ENCODE results near the gene PIP5K1C. TPM values are rescaled to one million over a fixed set of nuclear protein-coding genes. Genes with fewer than 3 reads are reported as not detected.
A peak's percentile ranks its signal among the peaks of the same experiment; 100 is the strongest.
"Not testable (repeated sequence)": the region's sequence is repeated elsewhere in the genome, so short reads cannot be mapped to it uniquely, and the experiment has no call there.

Gene PIP5K1C
- total RNA-seq, 1 donor from 2014 or later = 43.6 TPM

GRCh38 chr19:3668331-3669081 is 31.8 kb downstream of the PIP5K1C start:
- intact Hi-C loops (cut with DNase I) = no loop called here
- H3K36me3 ChIP-seq = peaks cover 27% of the 10 kb centered on the region
- no peaks in the 10 kb centered on the region for H3K9me3 ChIP-seq
- peak overlapping the region; percentile 36 for H3K27ac ChIP-seq
- peaks cover 37% of the 10 kb centered on the region for H3K4me1 ChIP-seq
- no peak for ATAC-seq
- no peak overlapping the region for H3K4me3 ChIP-seq
- TF ChIP-seq CTCF (IDR thresholded peaks at IDR 0.05) = no peak
- no peak for DNase-seq
- no peaks in the 10 kb centered on the region for H3K27me3 ChIP-seq (ENCODE audit: low read depth)

- H3K4me1 ChIP-seq = peaks cover 35% of the 10 kb centered on the region
- no peaks in the 10 kb centered on the region for H3K9me3 ChIP-seq
- H3K27ac ChIP-seq = no peak overlapping the region
- H3K36me3 ChIP-seq = peaks cover 34% of the 10 kb centered on the region
- intact Hi-C loops (cut with DNase I) = no loop called here
- H3K4me3 ChIP-seq = no peak overlapping the region
- ATAC-seq = no peak
- DNase-seq = no peak
- no peaks in the 10 kb centered on the region for H3K27me3 ChIP-seq (ENCODE audit: low read depth)
- no peak for TF ChIP-seq CTCF (IDR thresholded peaks at IDR 0.05)
Measured at GRCh38 chr19:3667766-3668165, 32.5 kb downstream of the PIP5K1C start.

- no peak for ATAC-seq
- H3K36me3 ChIP-seq = peaks cover 34% of the 10 kb centered on the region
- intact Hi-C loops (cut with DNase I) = no loop called here
- H3K27me3 ChIP-seq (ENCODE audit: low read depth) = no peaks in the 10 kb centered on the region
- no peaks in the 10 kb centered on the region for H3K9me3 ChIP-seq
- no peak for DNase-seq
- TF ChIP-seq CTCF (IDR thresholded peaks at IDR 0.05) = no peak
- H3K27ac ChIP-seq = no peak overlapping the region
- no peak overlapping the region for H3K4me3 ChIP-seq
- peaks cover 29% of the 10 kb centered on the region for H3K4me1 ChIP-seq
Measured at GRCh38 chr19:3667037-3667638, 33.1 kb downstream of the PIP5K1C start.

GRCh38 chr19:3666545-3666856 is 33.8 kb downstream of the PIP5K1C start:
- intact Hi-C loops (cut with DNase I); H3K4me3 ChIP-seq; H3K27me3 ChIP-seq (ENCODE audit: low read depth); ATAC-seq; H3K27ac ChIP-seq; DNase-seq; H3K9me3 ChIP-seq: not testable (repeated sequence)
- H3K4me1 ChIP-seq = peaks cover 22% of the 10 kb centered on the region
- peaks cover 39% of the 10 kb centered on the region for H3K36me3 ChIP-seq

GRCh38 chr19:3665681-3666544 is 34.4 kb downstream of the PIP5K1C start:
- peak; percentile 91 for TF ChIP-seq CTCF (IDR thresholded peaks at IDR 0.05)
- Histone ChIP-seq H3K27ac (no peak overlapping the region), H3K4me3 (no peak overlapping the region), H3K27me3 (ENCODE audit: low read depth) (no peaks in the 10 kb centered on the region), H3K36me3 (peaks cover 44% of the 10 kb centered on the region), H3K4me1 (peaks cover 16% of the 10 kb centered on the region), H3K9me3 (no peaks in the 10 kb centered on the region)
- intact Hi-C loops (cut with DNase I) = no loop called here
- DNase-seq = peak; percentile 76
- peak; percentile 80 to 83 for ATAC-seq
